ENCODE data around the gene EML5. TPM values are rescaled to one million over a fixed set of nuclear protein-coding genes. Genes with fewer than 3 reads are reported as not detected.

EML5 gene
- total and polyA plus RNA-seq, 2 donors (not counting 3 experiments of a cell fraction or from before 2014, with no cell fraction given) = not detected

DNA sequence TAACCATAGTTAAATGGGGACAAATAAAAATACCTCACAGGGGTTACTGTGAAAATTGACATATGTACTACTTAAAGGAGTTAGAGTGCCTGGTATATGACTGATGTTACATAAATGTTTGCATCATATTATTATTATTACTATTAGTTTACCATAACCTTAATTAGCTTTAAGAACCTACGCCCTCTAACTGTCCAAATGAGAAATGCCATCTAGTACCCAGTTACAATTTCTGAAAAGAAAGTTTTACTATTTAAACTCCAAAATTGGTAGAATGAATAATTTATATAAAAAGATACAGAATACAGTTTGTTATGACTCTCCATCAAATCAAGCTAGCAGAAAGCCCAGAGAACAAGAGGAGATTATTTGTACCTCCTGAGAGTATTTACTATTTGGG lies 42.3 kb downstream of the EML5 start:
- H3K9ac ChIP-seq (replicated peaks; ENCODE audit: extremely low read depth, insufficient read depth, low read length) = no peak overlapping the region
- no peak overlapping the region for H2AFZ ChIP-seq (ENCODE audit: low read depth, low read length)
- no peak for DNase-seq (ENCODE audit: low read depth, low spot score)
- H3K4me2 ChIP-seq (ENCODE audit: insufficient read depth, low read length) = no peak overlapping the region
- H3K9me1 ChIP-seq (replicated peaks; ENCODE audit: control insufficient read depth, extremely low read depth, insufficient read depth, low read length) = no peaks in the 10 kb centered on the region
- intact Hi-C loops (cut with micrococcal nuclease) = no loop called here
- ChIA-PET POLR2A (no interaction called here), CTCF (interaction anchor here (0.7 to 2.3 kb wide), 6 partner anchors 10 to 68 kb away, joined by 3 to 5 read pairs (median 4); no protein-coding TSS in a partner anchor)
- no peaks in the 10 kb centered on the region for H3K79me2 ChIP-seq (ENCODE audit: control insufficient read depth, insufficient read depth, low read length)
- no peaks in the 10 kb centered on the region for H3K9me3 ChIP-seq (replicated peaks; ENCODE audit: control insufficient read depth, insufficient read depth, low read length)
- no peak overlapping the region for H3K27ac ChIP-seq (ENCODE audit: insufficient read depth, low read depth, low read length)
- H3K27me3 ChIP-seq (ENCODE audit: control insufficient read depth in 2 of 2, insufficient read depth in 2 of 2, low read length in 2 of 2) = peaks cover 0 to 3% of the 10 kb centered on the region in 2 experiments
- BruUV-seq (replicated peaks) = no TSS peak
- FAIRE-seq = no peak
- dilution Hi-C loops (cut with MboI; ENCODE audit: extremely low pct_ligation_motif_present, low sequenced_read_pairs) = no loop called here
- H3K4me1 ChIP-seq (ENCODE audit: control insufficient read depth, extremely low read depth, insufficient read depth, low read length) = no peaks in the 10 kb centered on the region
- TF ChIP-seq, protein P1, sequence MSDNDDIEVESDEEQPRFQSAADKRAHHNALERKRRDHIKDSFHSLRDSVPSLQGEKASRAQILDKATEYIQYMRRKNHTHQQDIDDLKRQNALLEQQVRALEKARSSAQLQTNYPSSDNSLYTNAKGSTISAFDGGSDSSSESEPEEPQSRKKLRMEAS (IDR thresholded peaks at IDR 0.05; ENCODE audit: insufficient read depth, insufficient read length) = no peak
- TF ChIP-seq POLR2A (IDR thresholded peaks at IDR 0.05; ENCODE audit: low read depth, low read length) (no peak), GATA2 (IDR thresholded peaks at IDR 0.05; ENCODE audit: insufficient read depth, insufficient read length, low read depth, low read length) (no peak), POLR2AphosphoS5 (IDR thresholded peaks at IDR 0.05; ENCODE audit: insufficient read depth, low read depth, low read length) (no peak), MYC (IDR thresholded peaks at IDR 0.05; ENCODE audit: low read depth, low read length) (no peak), FOS (IDR thresholded peaks at IDR 0.05; ENCODE audit: borderline replicate concordance, insufficient read depth, low read length) (no peak), JUN (IDR thresholded peaks at IDR 0.05; ENCODE audit: borderline replicate concordance, insufficient read depth, insufficient read length, low read depth) (no peak), EZH2 (IDR thresholded peaks at IDR 0.05; ENCODE audit: borderline replicate concordance, low read depth, low read length, severe bottlenecking) (no peak)
- TF ChIP-seq, protein P2, sequence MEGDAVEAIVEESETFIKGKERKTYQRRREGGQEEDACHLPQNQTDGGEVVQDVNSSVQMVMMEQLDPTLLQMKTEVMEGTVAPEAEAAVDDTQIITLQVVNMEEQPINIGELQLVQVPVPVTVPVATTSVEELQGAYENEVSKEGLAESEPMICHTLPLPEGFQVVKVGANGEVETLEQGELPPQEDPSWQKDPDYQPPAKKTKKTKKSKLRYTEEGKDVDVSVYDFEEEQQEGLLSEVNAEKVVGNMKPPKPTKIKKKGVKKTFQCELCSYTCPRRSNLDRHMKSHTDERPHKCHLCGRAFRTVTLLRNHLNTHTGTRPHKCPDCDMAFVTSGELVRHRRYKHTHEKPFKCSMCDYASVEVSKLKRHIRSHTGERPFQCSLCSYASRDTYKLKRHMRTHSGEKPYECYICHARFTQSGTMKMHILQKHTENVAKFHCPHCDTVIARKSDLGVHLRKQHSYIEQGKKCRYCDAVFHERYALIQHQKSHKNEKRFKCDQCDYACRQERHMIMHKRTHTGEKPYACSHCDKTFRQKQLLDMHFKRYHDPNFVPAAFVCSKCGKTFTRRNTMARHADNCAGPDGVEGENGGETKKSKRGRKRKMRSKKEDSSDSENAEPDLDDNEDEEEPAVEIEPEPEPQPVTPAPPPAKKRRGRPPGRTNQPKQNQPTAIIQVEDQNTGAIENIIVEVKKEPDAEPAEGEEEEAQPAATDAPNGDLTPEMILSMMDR (IDR thresholded peaks at IDR 0.05; ENCODE audit: extremely low read depth in 1 of 2, insufficient read depth in 1 of 2, low read depth in 1 of 2, low read length in 2 of 2) = no peak
- no peaks in the 10 kb centered on the region for H3K36me3 ChIP-seq (ENCODE audit: control insufficient read depth in 2 of 2, extremely low read depth in 1 of 2, insufficient read depth in 2 of 2, low read length in 2 of 2)
- no peaks in the 10 kb centered on the region for H4K20me1 ChIP-seq (replicated peaks; ENCODE audit: control insufficient read depth, extremely low read depth, insufficient read depth, low read length)
- H3K4me3 ChIP-seq (replicated peaks in 1 of 3; ENCODE audit: insufficient read depth in 1 of 3, low read depth in 1 of 3, low read length in 3 of 3) = no peak overlapping the region

All from endothelial cell of umbilical vein (primary cell).